Activated CD8-positive, alpha-beta memory T cell treated with anti-CD3 and anti-CD28 coated beads, Interleukin-2, amount 50 U/mL, for 24 hours (primary cell): ENCODE data around the gene TLR4.

ENCODE experiments used
- DNase-seq: peaks from one replicate; pipeline ENCODE4 v3.0.0-alpha.2; 2020; ENCODE audit errors: extremely low read depth

The TLR4 gene

DNA sequence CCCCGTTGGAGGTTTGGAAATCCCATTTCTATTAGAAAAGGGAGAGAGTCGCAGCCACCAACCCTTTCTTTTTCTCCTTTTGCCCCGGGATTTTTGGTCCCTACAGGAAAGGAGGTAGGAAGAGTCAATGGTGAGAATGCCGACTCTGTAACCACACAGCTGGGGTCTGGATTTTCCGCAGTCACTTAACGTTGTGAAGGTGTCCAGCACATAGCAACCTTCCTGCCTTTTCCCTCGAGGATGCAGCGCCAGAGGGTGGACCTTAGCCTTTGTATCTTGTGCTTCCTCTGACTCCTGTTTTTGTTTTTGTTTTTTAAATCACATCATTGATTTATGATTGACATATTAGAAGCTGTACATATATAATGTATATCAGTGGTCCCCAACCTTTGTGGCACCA is 41.4 kb downstream of the TLR4 start:
- DNase-seq, result no peak

DNA sequence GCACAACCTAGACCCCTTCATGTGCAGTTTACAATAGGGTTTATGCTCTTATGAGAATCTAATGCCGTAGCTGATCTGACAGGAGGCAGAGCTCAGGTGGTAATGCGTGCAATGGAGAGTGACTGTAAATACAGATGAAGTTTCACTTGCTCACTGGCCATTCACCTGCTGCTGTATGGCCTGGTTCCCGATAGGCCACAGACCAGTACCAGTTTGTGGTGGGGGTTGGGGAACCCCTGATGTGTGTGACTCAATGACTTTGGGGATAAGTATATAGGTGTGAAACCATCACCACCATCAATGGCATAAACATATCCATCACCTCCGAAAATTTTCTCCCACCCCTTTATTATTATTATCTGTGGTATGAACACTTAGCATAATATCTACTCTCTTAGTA is 42.1 kb downstream of the TLR4 start:
- no peak for DNase-seq

DNA sequence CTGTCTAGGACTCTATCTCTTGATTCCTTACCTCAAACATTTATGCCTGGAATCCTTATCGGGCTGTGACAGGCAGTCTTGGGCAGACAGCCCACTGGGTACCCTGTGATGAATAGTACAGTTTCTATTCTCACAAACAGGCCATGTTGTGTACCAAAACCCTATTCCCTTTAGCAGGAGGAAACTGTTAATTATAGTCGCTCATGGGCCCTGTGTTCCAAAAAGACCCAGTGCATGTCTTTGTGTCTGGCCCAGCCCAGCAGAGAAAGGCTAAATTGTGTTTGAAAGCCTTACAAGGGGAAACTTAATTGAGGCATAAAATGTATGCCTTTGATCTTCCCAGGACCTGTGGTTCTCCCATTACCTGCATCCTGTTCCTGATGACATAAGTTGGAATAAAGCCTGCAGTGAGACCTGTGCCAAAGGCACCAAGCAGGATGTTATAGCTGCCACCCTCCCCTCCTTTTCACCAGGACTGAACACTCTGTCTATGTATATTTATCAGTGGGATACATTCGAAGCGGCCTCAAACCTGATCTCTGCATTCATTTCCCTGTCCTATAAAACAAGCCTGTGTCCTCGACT is 43.3 kb downstream of the TLR4 start:
- no peak for DNase-seq

DNA sequence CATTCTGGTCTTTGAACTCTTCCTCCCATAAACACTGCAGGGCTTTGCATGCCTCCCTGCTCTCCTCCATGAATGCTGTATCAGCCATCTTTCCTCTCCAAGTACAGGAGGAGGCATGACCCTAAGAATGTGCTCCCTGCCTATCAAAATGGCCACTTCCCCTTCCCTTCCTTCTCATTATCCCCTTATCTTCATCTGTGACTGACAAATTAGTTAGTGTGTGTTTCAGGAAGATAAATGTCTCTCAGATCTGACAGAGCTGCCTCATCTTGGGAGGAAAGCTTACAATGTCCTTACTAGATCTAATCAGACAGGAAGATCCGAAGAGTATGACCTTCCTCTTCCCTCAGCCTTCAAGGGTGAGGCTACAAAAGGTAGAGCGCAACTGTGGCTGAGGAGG is 46.2 kb downstream of the TLR4 start:
- DNase-seq, result no peak

DNA sequence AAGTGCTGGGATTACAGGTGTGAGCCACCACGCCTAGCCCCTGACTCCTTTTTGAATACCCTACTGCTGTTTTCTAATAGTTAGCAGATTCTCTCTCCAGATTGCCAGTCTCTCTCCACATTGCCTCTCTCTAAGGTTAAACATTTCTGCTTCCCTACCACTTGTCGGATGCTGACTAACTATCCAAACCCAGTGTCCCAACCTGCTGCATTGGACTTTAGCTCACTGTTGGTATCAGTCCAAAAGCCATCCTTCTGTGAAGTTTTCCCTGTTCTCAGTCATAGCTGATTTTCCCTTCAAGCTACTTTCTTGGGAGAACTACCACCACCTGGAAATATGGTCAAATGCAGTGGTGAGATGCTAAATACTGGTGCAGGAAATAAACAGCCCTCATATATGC is 48.7 kb downstream of the TLR4 start:
- no peak for DNase-seq

DNA sequence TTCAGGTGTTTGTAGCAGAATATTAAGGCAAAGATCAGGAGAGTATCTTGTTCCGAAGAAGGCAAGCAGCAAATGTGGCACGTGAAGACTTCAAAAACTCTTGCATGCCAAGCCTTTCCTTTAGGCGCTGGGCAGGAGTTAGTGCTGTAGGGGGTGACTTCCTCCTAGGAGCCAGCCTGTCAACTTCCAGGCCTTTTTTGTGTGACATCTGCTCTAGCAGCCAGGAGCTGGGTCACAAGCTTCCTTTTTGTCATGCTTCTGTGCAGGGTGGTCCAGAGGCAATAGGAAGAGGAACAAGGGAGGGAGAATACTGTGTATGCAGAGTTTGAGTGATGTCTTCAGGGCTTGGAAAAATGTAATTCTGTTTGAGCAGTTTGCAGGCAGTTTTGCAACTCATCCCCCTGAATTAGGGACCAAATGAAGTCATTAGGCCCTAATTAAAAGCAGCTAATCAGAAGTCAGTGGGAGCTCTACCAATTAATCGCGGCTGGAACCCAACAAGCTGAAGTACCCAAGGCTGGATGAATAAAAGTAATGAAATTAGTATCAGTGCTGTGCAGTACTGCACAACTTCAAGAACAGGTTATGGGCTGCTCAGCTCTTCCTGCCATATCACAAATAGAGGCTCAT is 53.5 kb downstream of the TLR4 start:
- DNase-seq, result no peak

DNA sequence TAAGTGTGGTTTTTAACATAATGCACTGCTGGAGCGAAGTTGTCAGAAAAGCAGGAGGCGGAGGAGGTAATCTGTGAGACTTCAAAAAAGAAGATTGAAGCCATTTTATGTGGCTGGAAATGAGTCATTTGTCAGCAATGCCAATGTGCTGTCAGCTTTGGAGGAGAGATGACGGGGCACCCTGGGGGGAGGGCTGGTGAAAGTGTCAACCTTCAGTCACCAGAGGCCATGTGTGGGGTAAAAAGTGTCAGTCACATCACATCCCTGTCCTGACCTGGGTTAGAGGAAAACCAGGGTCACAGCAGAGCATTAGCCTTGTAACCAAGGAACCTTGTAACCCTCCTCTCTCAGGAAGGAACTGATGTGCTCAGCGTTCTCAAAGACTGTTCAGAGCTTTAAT is 59.1 kb downstream of the TLR4 start:
- DNase-seq, result no peak

DNA sequence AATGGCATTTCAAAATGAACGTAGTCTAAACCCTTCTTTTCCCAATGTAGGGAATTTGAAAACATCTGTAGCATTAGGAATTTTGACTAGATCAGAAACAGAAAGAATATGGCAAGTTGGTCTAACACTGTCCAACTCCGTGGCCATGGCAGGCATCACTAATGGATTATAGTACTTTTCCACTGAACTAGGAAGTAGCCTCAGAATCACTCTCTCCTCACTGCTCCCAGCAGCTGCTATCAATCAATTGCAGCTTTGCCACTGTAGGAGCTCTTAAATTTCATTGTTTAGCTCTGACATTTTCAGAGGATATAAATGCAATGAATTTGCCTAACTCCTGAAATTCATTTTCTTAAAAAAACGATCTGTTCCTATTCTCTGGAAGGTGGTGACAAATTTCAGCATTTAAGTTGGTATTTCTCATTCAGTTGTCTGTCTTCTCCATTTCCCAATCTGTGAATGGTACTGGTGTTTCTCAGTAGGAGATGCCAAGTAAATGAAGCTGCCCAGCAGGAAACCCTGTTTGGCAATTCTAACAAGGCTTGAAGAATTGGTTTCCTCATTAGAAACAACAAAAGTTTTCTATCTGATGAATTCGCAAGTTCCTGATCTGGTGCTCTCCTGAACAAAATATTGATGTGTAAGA is 64.7 kb downstream of the TLR4 start:
- DNase-seq, result no peak

DNA sequence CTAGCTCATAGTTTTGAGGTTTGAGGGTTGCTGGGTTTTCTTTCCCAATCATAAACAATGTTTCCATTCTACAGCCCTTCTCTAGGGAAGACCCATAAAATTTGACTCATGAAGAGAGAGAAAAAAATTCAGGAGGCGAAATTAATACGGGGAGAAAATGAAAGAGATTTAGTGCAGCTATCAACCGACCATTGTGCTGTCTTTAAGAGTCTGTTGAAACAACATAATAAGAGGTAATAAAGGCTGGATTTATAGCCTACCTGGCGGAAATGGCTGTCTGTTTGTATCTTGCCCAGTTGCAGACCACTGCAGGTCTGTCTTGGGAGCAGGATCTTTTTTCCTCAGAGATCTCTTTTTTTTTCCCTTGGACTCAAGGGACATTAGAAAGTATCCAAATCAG is 66.9 kb downstream of the TLR4 start:
- no peak for DNase-seq

DNA sequence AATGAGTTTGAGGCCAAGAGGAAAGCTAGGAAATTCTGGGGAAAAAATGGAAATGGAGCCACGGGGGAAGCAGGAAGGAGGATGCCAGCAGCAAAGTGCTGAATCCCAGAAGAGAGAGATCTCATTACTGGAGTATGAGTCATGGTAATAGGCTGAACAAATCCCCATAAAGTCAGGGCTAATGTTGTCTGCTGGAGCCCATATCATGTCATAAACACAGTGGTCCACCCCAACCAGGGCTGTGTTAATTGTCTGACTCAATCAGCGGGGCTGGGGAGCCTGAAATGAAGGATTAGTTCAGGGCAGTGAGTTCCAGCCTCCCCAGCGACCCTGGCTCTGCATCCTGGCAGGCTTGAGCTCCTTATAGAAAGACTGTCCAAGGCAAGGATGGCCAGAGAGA is 68.8 kb downstream of the TLR4 start:
- DNase-seq, result no peak
